GM21717 (cell line): Measurements from ENCODE around the gene FGG.

Experiments used
- ATAC-seq: cut with Tn5 transposase; IDR thresholded peaks from one replicate; pipeline ENCODE4 v1.9.1; 2021; ENCODE audit warnings: mild to moderate bottlenecking, moderate library complexity; ENCODE audit not compliant: unreplicated experiment

Gene FGG

GRCh38 chr4:154588198-154588597 lies 24.3 kb downstream of the FGG start:
- ATAC-seq = no peak

GRCh38 chr4:154586296-154587033 lies 26.0 kb downstream of the FGG start:
- no peak for ATAC-seq

GRCh38 chr4:154585369-154586018 lies 27.0 kb downstream of the FGG start:
- ATAC-seq = no peak

GRCh38 chr4:154584259-154584658 lies 28.2 kb downstream of the FGG start:
- ATAC-seq = no peak

GRCh38 chr4:154583677-154584076 lies 28.8 kb downstream of the FGG start:
- ATAC-seq = no peak

GRCh38 chr4:154583230-154583629 lies 29.2 kb downstream of the FGG start:
- no peak for ATAC-seq

GRCh38 chr4:154582723-154583122 lies 29.7 kb downstream of the FGG start:
- no peak for ATAC-seq

- ATAC-seq = no peak
Observed at GRCh38 chr4:154579927-154580326, 32.5 kb downstream of the FGG start.

GRCh38 chr4:154578919-154579318 lies 33.5 kb downstream of the FGG start:
- no peak for ATAC-seq

- ATAC-seq = no peak
Observed at GRCh38 chr4:154577324-154577723, 35.1 kb downstream of the FGG start.

- ATAC-seq = no peak
Observed at GRCh38 chr4:154574311-154574710, 38.1 kb downstream of the FGG start.

- ATAC-seq = no peak
Observed at GRCh38 chr4:154573190-154573870, 39.1 kb downstream of the FGG start.

- no peak for ATAC-seq
Observed at GRCh38 chr4:154569584-154569983, 42.9 kb downstream of the FGG start.

- no peak for ATAC-seq
Observed at GRCh38 chr4:154569028-154569427, 43.4 kb downstream of the FGG start.

- ATAC-seq = no peak
Observed at GRCh38 chr4:154566639-154567204, 45.7 kb downstream of the FGG start.

- ATAC-seq = no peak
Observed at GRCh38 chr4:154565704-154566103, 46.8 kb downstream of the FGG start.

GRCh38 chr4:154564311-154564710 lies 48.1 kb downstream of the FGG start:
- no peak for ATAC-seq

- no peak for ATAC-seq
Observed at GRCh38 chr4:154562697-154563254, 49.7 kb downstream of the FGG start, which contains the start of gene FGB. FGB (plus strand) TSS chr4:154563011; CDS start chr4:154563019, 8 bp downstream.

- ATAC-seq = peak; percentile 14
Observed at GRCh38 chr4:154560824-154561231, 51.6 kb downstream of the FGG start.

GRCh38 chr4:154560419-154560801 lies 52.0 kb downstream of the FGG start:
- ATAC-seq = peak; percentile 53
